Muscle layer of colon (tissue), 2 donors: ENCODE results near the gene ZNF436.

Experiments
- H3K27ac ChIP-seq: one replicate; pipeline ENCODE4 v1.7.0; 2013; ENCODE audit warnings: low read depth, mild to moderate bottlenecking, low read length, moderate library complexity
- H3K27me3 ChIP-seq, 2 donors: one replicate each; pipeline ENCODE4 v1.7.0; 2013; ENCODE audit warnings: low read length in 2 of 2, mild to moderate bottlenecking in 2 of 2; ENCODE audit not compliant: insufficient read depth in 2 of 2, control insufficient read depth in 1 of 2
- H3K36me3 ChIP-seq: one replicate; pipeline ENCODE4 v1.7.0; 2013; ENCODE audit warnings: mild to moderate bottlenecking, low read length; ENCODE audit not compliant: insufficient read depth
- H3K4me1 ChIP-seq: one replicate; pipeline ENCODE4 v1.7.0; 2013; ENCODE audit warnings: mild to moderate bottlenecking, low read length; ENCODE audit not compliant: insufficient read depth
- H3K4me3 ChIP-seq, 2 donors: one replicate each; pipeline ENCODE4 v1.7.0; 2013; ENCODE audit warnings: low read length in 2 of 2, low read depth in 1 of 2, mild to moderate bottlenecking in 1 of 2, moderate library complexity in 1 of 2
- H3K9ac ChIP-seq: one replicate; pipeline ENCODE4 v1.7.0; 2013; ENCODE audit warnings: low read length
- H3K9me3 ChIP-seq: one replicate; pipeline ENCODE4 v1.7.0; 2013; ENCODE audit warnings: mild to moderate bottlenecking, low read length
- donor health status: abdominal sarcoma.
- donor health status: Adenocarcinoma of cecum.

The ZNF436 gene

DNA sequence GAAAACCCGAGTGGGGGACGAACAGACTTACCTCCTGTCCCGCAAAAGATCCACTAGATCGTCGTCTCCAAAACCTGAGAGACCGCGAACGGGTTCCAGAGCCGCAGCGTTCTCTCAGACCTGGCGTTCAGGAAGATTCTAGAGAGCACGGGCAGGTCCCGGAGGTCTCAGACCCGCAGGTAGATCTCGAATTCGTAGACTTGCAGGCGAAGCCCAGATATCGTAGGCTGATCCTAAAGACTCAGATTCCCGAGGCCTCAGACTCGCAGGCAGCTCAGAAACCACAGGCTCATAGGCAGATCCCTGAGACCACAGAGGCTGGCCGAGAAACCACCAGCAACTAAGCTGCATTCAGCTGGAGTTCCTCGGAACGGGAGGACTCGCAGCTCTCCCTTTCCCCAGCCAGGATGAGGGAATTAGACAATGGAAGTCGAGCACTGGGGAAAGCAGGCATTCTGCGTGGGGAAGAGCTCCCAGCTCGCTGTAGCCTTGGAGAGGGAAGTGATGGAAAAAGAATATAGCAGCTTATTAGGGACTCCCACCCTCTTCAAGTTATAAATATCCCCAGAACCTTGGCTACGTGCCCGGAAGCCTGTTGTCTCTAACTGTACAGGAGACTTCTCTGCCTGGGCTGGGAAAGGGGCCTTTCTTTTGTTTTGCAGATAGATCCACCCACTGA lies at the start of gene ZNF436:
Gene ZNF436, minus strand, starts transcription at position 502 of the 679 bp plus-strand sequence. CDS start 1,831 bp downstream, outside the sequence.
- Histone ChIP-seq H3K4me1 (peaks cover 34% of the 10 kb centered on the region), H3K27ac (peak within 1 kb of the TSS; percentile 99), H3K27me3 (no peaks in the 10 kb centered on the region), H3K36me3 (peaks cover 16% of the 10 kb centered on the region), H3K9ac (peak within 1 kb of the TSS; percentile 89), H3K4me3 (peak within 1 kb of the TSS; percentile 86 to 98), H3K9me3 (no peaks in the 10 kb centered on the region)

GRCh38 chr1:23419180-23419579 lies 49.5 kb upstream of the ZNF436 start:
- Histone ChIP-seq H3K27me3 (no peaks in the 10 kb centered on the region), H3K36me3 (peaks cover 10% of the 10 kb centered on the region), H3K27ac (no peak overlapping the region), H3K9me3 (no peaks in the 10 kb centered on the region), H3K4me3 (no peak overlapping the region), H3K4me1 (peaks cover 32% of the 10 kb centered on the region), H3K9ac (no peak overlapping the region)

DNA sequence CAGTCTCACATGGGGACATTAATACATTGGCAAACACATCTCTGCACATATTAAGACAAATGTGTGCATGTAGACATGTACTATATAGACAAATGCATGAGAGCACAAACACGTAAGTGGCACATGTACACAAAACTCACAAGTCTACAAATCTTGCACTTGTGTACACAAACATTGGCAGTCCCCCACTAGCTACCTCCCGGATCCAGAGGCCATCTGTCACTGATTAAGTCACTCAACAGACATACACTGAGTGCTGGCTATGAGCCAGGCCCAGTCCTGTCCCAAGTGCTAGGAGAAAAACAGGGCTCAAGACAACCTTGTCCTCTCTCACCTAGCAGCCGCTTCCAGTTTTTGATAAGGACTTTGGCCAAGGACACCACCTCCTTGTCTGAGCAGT lies 47.9 kb upstream of the ZNF436 start:
- no peaks in the 10 kb centered on the region for H3K9me3 ChIP-seq
- H3K9ac ChIP-seq, result no peak overlapping the region
- no peak overlapping the region for H3K4me3 ChIP-seq
- no peak overlapping the region for H3K27ac ChIP-seq
- no peaks in the 10 kb centered on the region for H3K27me3 ChIP-seq
- H3K36me3 ChIP-seq, result peaks cover 10% of the 10 kb centered on the region
- H3K4me1 ChIP-seq, result peaks cover 21% of the 10 kb centered on the region

- Histone ChIP-seq H3K9me3 (no peaks in the 10 kb centered on the region), H3K27ac (no peak overlapping the region), H3K4me3 (no peak overlapping the region), H3K36me3 (peaks cover 10% of the 10 kb centered on the region), H3K9ac (no peak overlapping the region), H3K27me3 (no peaks in the 10 kb centered on the region), H3K4me1 (peaks cover 15% of the 10 kb centered on the region)
These were observed 47.3 kb upstream of the ZNF436 start for GRCh38 chr1:23416964-23417363.

GRCh38 chr1:23408797-23409290 lies 39.2 kb upstream of the ZNF436 start:
- peaks cover 6% of the 10 kb centered on the region for H3K4me1 ChIP-seq
- no peak overlapping the region for H3K4me3 ChIP-seq
- peaks cover 41% of the 10 kb centered on the region for H3K36me3 ChIP-seq
- H3K9ac ChIP-seq, result no peak overlapping the region
- H3K9me3 ChIP-seq, result no peaks in the 10 kb centered on the region
- H3K27ac ChIP-seq, result no peak overlapping the region
- H3K27me3 ChIP-seq, result no peaks in the 10 kb centered on the region

DNA sequence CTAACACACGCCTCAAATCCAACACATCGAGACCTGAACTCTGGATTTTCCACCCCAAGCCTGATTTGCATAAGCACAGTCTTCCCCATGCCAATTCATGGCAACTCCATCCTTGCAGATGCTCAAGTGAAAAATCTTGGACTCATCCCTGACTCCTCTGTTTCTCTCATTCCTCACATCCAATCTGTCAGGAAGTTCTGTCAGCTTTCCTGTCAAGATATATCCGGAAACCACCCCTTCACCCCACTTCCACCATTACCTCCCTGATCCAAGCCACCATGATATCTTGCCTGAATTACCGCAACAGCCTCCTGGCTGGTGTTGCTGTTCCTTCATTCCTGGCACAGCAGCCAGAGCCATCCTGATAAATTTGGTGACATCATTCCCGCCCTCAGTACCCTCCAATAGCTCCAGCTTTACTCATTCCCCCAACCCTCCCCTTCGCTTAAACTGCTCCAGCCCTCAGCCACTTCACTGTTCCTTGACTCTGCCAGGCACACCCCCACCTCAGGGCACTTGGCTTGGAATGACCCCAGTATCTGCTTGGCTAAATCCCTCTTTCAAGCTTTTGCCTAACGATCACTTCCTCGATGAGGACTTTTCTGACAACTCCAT lies 37.5 kb upstream of the ZNF436 start:
- H3K27me3 ChIP-seq, result no peaks in the 10 kb centered on the region
- H3K9me3 ChIP-seq, result no peaks in the 10 kb centered on the region
- H3K9ac ChIP-seq, result no peak overlapping the region
- H3K4me3 ChIP-seq, result no peak overlapping the region
- H3K36me3 ChIP-seq, result peaks cover 52% of the 10 kb centered on the region
- H3K27ac ChIP-seq, result no peak overlapping the region
- peaks cover 19% of the 10 kb centered on the region for H3K4me1 ChIP-seq

- no peaks in the 10 kb centered on the region for H3K27me3 ChIP-seq
- H3K9ac ChIP-seq, result no peak overlapping the region
- H3K9me3 ChIP-seq, result no peaks in the 10 kb centered on the region
- H3K27ac ChIP-seq, result no peak overlapping the region
- H3K36me3 ChIP-seq, result peaks cover 62% of the 10 kb centered on the region
- no peak overlapping the region for H3K4me3 ChIP-seq
- peaks cover 19% of the 10 kb centered on the region for H3K4me1 ChIP-seq
These were observed 36.3 kb upstream of the ZNF436 start for GRCh38 chr1:23405946-23406345.

GRCh38 chr1:23403735-23404486 lies 34.3 kb upstream of the ZNF436 start:
- no peaks in the 10 kb centered on the region for H3K27me3 ChIP-seq
- no peak overlapping the region for H3K4me3 ChIP-seq
- peaks cover 67% of the 10 kb centered on the region for H3K36me3 ChIP-seq
- no peaks in the 10 kb centered on the region for H3K9me3 ChIP-seq
- peaks cover 19% of the 10 kb centered on the region for H3K4me1 ChIP-seq
- peak overlapping the region; percentile 71 for H3K27ac ChIP-seq
- no peak overlapping the region for H3K9ac ChIP-seq

DNA sequence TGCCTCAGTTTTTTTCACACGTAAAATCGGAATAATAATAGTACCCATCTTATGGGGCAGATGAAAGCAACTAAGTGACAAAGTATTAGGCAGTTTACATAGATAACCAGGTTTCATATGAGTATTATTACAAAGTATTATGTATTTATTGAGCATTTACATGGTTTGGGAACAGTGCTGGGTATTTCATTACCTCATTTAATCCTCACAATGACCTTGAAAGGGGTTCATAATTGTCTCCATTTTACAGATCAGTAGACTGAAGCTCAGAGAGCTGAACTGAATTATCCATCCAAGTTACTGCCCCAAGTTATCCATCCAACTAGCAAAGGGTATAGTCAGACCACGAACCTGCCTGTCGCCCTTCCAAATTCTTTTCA lies 33.7 kb upstream of the ZNF436 start:
- Histone ChIP-seq H3K9me3 (no peaks in the 10 kb centered on the region), H3K4me3 (no peak overlapping the region), H3K27me3 (no peaks in the 10 kb centered on the region), H3K4me1 (peaks cover 19% of the 10 kb centered on the region), H3K27ac (peak overlapping the region; percentile 71), H3K9ac (no peak overlapping the region), H3K36me3 (peaks cover 62% of the 10 kb centered on the region)

DNA sequence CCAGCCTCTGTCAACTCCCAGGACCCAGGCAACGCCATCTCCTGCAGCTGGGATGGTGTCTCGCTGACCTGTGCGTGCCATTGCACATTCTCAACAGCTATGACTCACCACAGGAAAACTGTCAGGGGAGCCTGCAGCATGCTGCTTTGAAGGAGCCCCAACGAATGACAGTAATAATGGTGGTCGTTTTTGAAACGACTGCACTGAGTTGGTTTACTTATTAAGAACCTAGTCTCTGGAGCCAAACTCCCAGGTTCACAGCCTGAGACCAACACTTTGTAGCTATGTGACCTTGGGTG lies 33.4 kb upstream of the ZNF436 start:
- peak overlapping the region; percentile 71 for H3K27ac ChIP-seq
- H3K4me1 ChIP-seq, result peaks cover 19% of the 10 kb centered on the region
- no peak overlapping the region for H3K9ac ChIP-seq
- H3K36me3 ChIP-seq, result peaks cover 62% of the 10 kb centered on the region
- H3K9me3 ChIP-seq, result no peaks in the 10 kb centered on the region
- no peaks in the 10 kb centered on the region for H3K27me3 ChIP-seq
- no peak overlapping the region for H3K4me3 ChIP-seq

DNA sequence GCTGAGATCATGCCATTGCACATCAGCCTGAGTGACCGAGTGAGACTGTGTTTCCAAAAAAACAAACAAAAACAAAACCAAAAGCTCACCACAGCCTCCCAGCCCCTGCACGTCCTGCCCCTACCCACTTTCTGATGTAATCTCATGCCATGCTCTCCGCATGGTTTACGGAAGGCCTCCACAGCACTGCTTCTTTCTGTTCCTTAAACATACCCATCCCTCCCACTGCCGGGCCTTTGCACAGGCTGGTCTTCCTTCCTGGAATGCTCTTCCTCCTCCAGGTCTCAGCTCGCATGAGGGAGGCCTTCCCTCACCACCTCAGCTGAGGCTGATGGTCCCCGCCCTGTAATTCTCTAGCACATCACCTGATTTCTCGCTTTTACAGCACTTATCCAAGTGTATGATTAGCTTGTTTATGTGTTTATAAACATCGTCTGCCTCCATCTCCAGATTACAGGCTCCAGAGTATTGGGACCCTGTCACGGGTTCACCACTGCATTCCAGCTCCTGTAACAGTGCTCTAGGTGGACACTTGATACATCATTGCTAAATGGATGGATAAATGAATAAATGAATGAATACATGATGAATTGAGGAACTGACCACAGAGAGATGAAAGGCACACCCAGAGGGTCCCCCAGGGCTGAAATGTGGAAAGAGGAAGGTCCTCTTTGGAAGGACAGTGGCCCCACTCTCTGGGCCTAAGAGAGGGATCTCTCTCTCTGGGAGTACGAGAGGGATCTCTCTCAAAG lies 32.8 kb upstream of the ZNF436 start:
- H3K9ac ChIP-seq, result no peak overlapping the region
- no peak overlapping the region for H3K27ac ChIP-seq
- peaks cover 64% of the 10 kb centered on the region for H3K36me3 ChIP-seq
- peaks cover 19% of the 10 kb centered on the region for H3K4me1 ChIP-seq
- no peak overlapping the region for H3K4me3 ChIP-seq
- no peaks in the 10 kb centered on the region for H3K27me3 ChIP-seq
- H3K9me3 ChIP-seq, result no peaks in the 10 kb centered on the region
